Ectodermal cell (in vitro differentiated cells): ENCODE results near the gene TBX15.

Experiments
- H3K27ac ChIP-seq: 2 replicates; pipeline ENCODE4 v1.7.0; 2013; ENCODE audit warnings: mild to moderate bottlenecking, low read depth, low read length; ENCODE audit not compliant: insufficient read depth, poor library complexity, severe bottlenecking
- H3K27me3 ChIP-seq: 2 replicates; pipeline ENCODE4 v1.7.0; 2013; ENCODE audit warnings: mild to moderate bottlenecking, low read length; ENCODE audit not compliant: insufficient read depth, control insufficient read depth, poor library complexity, severe bottlenecking
- H3K36me3 ChIP-seq: one replicate; pipeline ENCODE4 v1.7.0; 2013; ENCODE audit warnings: low read length; ENCODE audit not compliant: control insufficient read depth, insufficient read depth
- H3K4me1 ChIP-seq: one replicate; pipeline ENCODE4 v1.7.0; 2013; ENCODE audit warnings: low read length; ENCODE audit not compliant: control insufficient read depth, insufficient read depth
- H3K4me3 ChIP-seq: 2 replicates; pipeline ENCODE4 v1.7.0; 2013; ENCODE audit warnings: low read depth, low read length, control low read depth; ENCODE audit not compliant: insufficient read depth
- H3K9me3 ChIP-seq: 2 replicates; pipeline ENCODE4 v1.7.0; 2013; ENCODE audit warnings: mild to moderate bottlenecking, low read length, moderate library complexity; ENCODE audit not compliant: control insufficient read depth
- WGBS, 2 experiments: methylation state at CpG; one replicate each; pipeline ENCODE4 v1.1.7; 2013; ENCODE audit warnings: missing lambda C conversion rate in 2 of 2; 5-methylcytosine and 5-hydroxymethylcytosine counted together

TBX15 gene

DNA sequence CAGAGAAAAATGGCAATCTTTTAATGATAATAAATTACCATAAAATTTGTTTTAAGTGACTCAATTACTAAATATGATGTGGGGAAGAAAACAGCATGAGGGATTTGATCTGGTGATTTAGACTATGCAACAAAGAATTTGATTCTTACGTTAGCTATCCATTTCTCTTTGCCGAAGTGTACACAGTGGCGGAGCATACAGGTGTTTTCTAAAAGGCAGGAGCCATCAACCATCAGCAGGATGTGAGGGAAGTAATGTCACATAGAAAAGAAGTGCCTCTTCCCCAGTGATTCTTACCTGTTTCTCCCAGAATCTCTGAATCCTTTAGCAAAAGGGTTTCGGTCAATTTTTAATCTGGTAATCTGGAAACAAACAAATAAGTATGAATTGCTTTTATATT is 74.3 kb downstream of the TBX15 start:
- Histone ChIP-seq H3K4me3 (no peak overlapping the region), H3K27ac (no peak overlapping the region), H3K9me3 (no peaks in the 10 kb centered on the region), H3K27me3 (no peaks in the 10 kb centered on the region), H3K4me1 (no peaks in the 10 kb centered on the region), H3K36me3 (no peaks in the 10 kb centered on the region)
- 94% methylated on average over 3 of the region's 4 CpGs for WGBS, 2 experiments

GRCh38 chr1:118912574-118912973 is 75.6 kb downstream of the TBX15 start:
- WGBS, 2 experiments: 93 to 96% methylated on average over 2 of the region's 2 CpGs
- Histone ChIP-seq H3K27ac (no peak overlapping the region), H3K4me3 (no peak overlapping the region), H3K36me3 (no peaks in the 10 kb centered on the region), H3K27me3 (no peaks in the 10 kb centered on the region), H3K4me1 (no peaks in the 10 kb centered on the region), H3K9me3 (no peaks in the 10 kb centered on the region)

GRCh38 chr1:118911571-118911970 is 76.6 kb downstream of the TBX15 start:
- H3K27me3 ChIP-seq: no peaks in the 10 kb centered on the region

DNA sequence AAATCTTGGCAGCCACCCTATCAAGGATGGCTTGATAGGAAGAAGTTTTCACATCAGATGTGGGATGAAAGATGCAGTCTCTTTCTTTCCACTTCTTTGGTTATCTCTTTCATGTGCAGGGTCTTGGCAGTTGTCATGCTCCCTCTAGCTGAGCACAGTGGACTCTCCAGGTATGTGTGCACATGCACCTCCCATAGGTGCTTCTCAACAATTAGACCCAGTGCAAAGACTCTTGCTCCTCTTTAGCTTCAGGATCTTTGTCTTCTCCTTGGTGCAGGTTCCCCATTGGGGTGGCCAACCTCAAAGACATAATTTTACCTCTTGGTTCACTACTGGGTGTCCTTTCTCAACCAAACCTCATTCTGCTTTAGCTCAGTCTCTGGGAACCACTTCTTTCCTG is 80.7 kb downstream of the TBX15 start:
- H3K4me1 ChIP-seq: no peaks in the 10 kb centered on the region
- H3K4me3 ChIP-seq: no peak overlapping the region
- no peaks in the 10 kb centered on the region for H3K9me3 ChIP-seq
- no peak overlapping the region for H3K27ac ChIP-seq
- H3K27me3 ChIP-seq: no peaks in the 10 kb centered on the region
- no peaks in the 10 kb centered on the region for H3K36me3 ChIP-seq

More at GRCh38 chr1:118911571-118911970, 76.6 kb downstream of the TBX15 start:
- H3K9me3 ChIP-seq: no peaks in the 10 kb centered on the region
- no peaks in the 10 kb centered on the region for H3K36me3 ChIP-seq
- WGBS, 2 experiments: 87% methylated on average over 2 of the region's 2 CpGs
- H3K4me3 ChIP-seq: no peak overlapping the region
- no peak overlapping the region for H3K27ac ChIP-seq
- H3K4me1 ChIP-seq: no peaks in the 10 kb centered on the region

- Histone ChIP-seq H3K27ac (no peak overlapping the region), H3K27me3 (no peaks in the 10 kb centered on the region), H3K9me3 (no peaks in the 10 kb centered on the region), H3K36me3 (no peaks in the 10 kb centered on the region), H3K4me1 (no peaks in the 10 kb centered on the region), H3K4me3 (no peak overlapping the region)
- 88 to 100% methylated on average over 1 of the region's 1 CpG for WGBS, 2 experiments
Measured at GRCh38 chr1:118905671-118906070, 82.5 kb downstream of the TBX15 start.

- Histone ChIP-seq H3K36me3 (no peaks in the 10 kb centered on the region), H3K27me3 (no peaks in the 10 kb centered on the region), H3K27ac (no peak overlapping the region), H3K4me3 (no peak overlapping the region), H3K4me1 (no peaks in the 10 kb centered on the region), H3K9me3 (no peaks in the 10 kb centered on the region)
- WGBS, 2 experiments: 95% methylated on average over 6 of the region's 6 CpGs
Measured at GRCh38 chr1:118905196-118905595, 82.9 kb downstream of the TBX15 start.

- Histone ChIP-seq H3K9me3 (no peaks in the 10 kb centered on the region), H3K4me3 (no peak overlapping the region), H3K36me3 (no peaks in the 10 kb centered on the region), H3K4me1 (no peaks in the 10 kb centered on the region), H3K27me3 (no peaks in the 10 kb centered on the region), H3K27ac (no peak overlapping the region)
- WGBS, 2 experiments: 95 to 96% methylated on average over 6 of the region's 6 CpGs
Measured at GRCh38 chr1:118902711-118903191, 85.4 kb downstream of the TBX15 start.

GRCh38 chr1:118902299-118902698 is 85.8 kb downstream of the TBX15 start:
- H3K9me3 ChIP-seq: no peaks in the 10 kb centered on the region
- no peak overlapping the region for H3K27ac ChIP-seq
- no peaks in the 10 kb centered on the region for H3K36me3 ChIP-seq
- H3K27me3 ChIP-seq: no peaks in the 10 kb centered on the region
- no peak overlapping the region for H3K4me3 ChIP-seq
- no peaks in the 10 kb centered on the region for H3K4me1 ChIP-seq
- 85 to 96% methylated on average over 1 to 2 of the region's 2 CpGs for WGBS, 2 experiments

DNA sequence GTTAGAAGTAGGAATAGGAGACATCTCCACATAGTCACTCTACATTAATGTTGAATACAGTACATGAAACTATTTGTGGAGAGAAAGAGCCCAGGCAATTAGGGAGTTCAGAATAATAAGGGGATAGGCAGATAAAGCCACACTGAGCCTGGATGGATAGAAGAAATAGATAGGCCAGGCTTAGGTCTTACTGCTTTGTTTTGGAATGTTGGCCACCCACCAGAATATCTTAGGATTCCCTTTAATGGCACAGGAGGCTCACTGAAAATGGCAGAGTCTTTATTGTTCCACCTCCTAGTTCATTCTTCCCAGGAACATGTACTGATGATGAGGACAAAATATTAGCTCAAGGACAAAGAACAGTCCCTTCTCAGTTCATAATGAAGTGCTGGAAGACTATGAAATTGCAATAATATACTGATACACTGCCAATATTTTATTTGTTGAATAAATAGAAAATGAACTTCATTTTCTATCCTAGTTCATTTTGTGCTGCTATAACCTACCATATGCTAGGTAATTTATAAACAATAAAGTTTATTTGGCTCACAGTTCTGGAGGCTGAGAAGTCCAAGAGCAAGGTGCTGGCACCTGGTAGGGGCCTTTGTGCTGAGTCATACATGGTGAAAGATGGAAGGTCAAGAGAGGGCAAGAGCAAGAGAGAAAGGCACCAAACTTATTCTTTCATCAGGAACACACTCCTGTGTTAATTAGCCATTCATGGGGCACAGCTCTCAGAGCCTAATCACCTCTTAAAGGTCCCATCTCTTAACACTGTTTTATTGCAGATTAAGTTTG is 87.3 kb downstream of the TBX15 start:
- H3K4me1 ChIP-seq: no peaks in the 10 kb centered on the region

GRCh38 chr1:118899340-118899739 is 88.8 kb downstream of the TBX15 start:
- Histone ChIP-seq H3K27me3 (no peaks in the 10 kb centered on the region), H3K9me3 (no peaks in the 10 kb centered on the region), H3K27ac (no peak overlapping the region), H3K4me1 (no peaks in the 10 kb centered on the region), H3K36me3 (no peaks in the 10 kb centered on the region), H3K4me3 (no peak overlapping the region)
- 92 to 93% methylated on average over 3 of the region's 3 CpGs for WGBS, 2 experiments

More for the DNA sequence above, 87.3 kb downstream of the TBX15 start:
- Histone ChIP-seq H3K27me3 (no peaks in the 10 kb centered on the region), H3K9me3 (no peaks in the 10 kb centered on the region), H3K27ac (no peak overlapping the region), H3K36me3 (no peaks in the 10 kb centered on the region), H3K4me3 (no peak overlapping the region)
